ENCODE data around the gene PTCD3.

Gene PTCD3

GRCh38 chr2:86105969-86106945 lies at the start of gene PTCD3:
PTCD3 (plus strand) TSS chr2:86106235; CDS start chr2:86106248, 13 bp downstream.
- peak; percentile 96 for DNase-seq (ENCODE audit: low spot score)

GRCh38 chr2:86056590-86057331 lies 49.3 kb upstream of the PTCD3 start:
- DNase-seq (ENCODE audit: low spot score): no peak

GRCh38 chr2:86062043-86062442 lies 44.0 kb upstream of the PTCD3 start:
- DNase-seq (ENCODE audit: low spot score): no peak

GRCh38 chr2:86064006-86064405 lies 42.0 kb upstream of the PTCD3 start:
- no peak for DNase-seq (ENCODE audit: low spot score)

- no peak for DNase-seq (ENCODE audit: low spot score)
These were observed 40.5 kb upstream of the PTCD3 start for GRCh38 chr2:86065512-86065911.

- no peak for DNase-seq (ENCODE audit: low spot score)
These were observed 39.9 kb upstream of the PTCD3 start for GRCh38 chr2:86066007-86066578.

DNA sequence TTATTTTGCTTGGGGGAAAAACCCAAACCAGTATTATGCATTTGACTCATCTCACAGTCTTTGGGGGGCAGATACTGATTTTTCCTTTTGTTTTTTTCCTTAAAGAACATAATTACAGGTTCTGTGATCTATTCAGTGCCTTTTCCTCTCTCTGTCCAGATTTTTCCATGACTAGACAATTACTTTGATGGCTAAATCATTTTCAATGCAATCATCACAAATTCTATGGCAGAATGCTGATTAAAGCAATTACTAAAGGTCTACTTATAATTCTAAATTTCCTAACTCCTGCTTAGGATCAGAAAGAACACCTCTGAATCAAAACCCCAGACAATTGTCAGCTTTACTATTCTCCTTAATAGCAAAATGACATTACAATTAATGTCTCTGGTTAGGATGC lies 39.1 kb upstream of the PTCD3 start:
- no peak for DNase-seq (ENCODE audit: low spot score)

DNA sequence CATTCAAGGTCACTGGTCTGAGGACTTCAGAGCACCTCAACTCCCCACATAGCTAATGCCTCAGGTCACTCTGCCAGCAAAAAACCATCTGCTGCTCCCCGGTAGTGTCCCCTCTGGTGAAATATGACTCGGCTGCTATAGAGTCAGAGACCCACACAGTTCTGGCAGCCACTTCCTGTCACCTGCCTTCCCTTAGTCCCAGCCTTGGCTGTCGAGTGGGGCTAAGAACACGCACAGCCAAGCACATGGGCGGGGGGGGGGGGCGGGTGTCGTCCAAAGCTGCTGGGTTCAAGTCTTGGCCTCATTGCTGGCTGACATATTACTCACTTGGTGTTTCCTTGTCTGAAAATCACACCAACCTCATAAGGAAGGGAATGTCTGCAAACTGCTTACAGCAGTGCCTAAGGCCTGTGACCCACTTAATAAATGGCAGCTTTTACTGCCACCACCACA lies 37.9 kb upstream of the PTCD3 start:
- DNase-seq (ENCODE audit: low spot score): peak; percentile 49

- DNase-seq (ENCODE audit: low spot score): no peak
These were observed 37.4 kb upstream of the PTCD3 start for GRCh38 chr2:86068648-86069047.

DNA sequence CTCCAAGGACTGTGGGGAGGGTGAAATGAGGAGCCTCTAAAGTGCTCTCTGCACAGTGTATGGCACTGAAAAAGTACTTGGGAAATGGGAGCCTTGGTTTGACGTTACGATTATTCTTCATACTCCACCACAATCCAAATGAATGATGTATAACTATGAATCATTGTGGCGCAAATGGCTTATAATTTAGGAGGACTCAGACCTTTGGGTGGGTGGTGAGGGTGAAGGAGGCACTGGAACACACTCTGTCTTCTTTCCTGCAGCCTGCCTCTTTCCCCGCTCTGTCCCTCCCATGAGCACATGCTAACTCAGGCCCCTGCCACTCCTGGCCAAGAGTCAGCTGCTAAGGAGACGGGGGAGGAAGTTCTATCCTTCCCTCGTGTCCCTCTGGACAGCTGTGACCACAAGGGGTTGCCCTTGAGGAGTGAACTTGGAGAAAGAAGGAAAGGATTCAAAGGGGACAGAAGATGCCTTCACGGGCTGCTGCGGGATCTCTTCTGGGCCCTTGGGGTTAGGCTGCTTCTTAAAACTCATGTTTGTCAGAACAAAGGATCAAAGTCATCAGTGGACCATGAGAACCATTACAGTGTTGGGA lies 36.8 kb upstream of the PTCD3 start:
- DNase-seq (ENCODE audit: low spot score): no peak

DNA sequence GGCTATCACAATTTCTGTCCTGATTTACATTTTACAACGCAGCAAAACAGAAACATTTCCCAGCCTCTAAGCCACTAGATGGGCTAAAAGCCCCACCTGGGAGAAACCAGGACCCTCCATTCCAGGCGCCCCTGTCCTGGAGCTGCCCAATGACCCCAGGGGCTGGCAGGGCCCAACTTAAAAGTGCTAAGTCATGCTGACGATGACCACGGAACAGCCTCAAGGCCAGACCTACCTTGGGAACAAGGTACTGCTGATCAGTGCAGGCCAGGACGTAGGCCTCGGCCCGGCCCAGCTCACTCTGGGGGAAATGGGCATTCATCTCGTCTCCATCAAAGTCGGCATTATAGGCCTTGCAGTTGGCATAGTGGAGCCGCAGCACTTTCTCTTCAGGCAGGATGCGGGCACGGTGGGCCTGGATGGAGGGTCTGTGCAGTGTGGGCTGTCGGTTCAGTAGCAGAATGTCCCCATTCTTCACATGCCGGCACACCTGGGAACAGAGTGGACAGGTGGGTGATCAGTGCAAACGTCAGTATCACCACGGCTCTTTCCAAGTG lies 36.2 kb upstream of the PTCD3 start:
- DNase-seq (ENCODE audit: low spot score): no peak

- DNase-seq (ENCODE audit: low spot score): no peak
These were observed 35.2 kb upstream of the PTCD3 start for GRCh38 chr2:86070868-86071267.

- no peak for DNase-seq (ENCODE audit: low spot score)
These were observed 33.7 kb upstream of the PTCD3 start for GRCh38 chr2:86072271-86072858.

DNA sequence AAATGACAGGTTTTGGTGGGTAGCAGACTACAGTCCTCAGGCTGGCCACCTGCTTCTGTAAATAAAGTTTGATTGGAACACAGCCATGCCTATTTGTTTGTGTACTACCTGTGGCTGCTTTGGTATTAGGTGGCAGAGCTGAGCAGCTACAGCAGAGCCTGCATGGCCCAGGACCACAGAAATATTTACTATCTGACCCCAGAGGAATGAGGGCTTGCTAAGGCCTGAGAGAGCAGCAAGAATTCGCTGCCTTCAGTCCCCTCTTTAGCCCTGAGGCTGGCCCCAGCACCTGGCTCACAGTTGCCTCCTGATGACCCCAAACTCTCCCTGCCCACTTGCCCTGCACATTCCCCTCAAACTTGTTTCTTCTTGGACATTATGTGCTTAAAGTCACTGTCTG lies 32.8 kb upstream of the PTCD3 start:
- DNase-seq (ENCODE audit: low spot score): no peak

GRCh38 chr2:86074256-86074655 lies 31.8 kb upstream of the PTCD3 start:
- no peak for DNase-seq (ENCODE audit: low spot score)

DNA sequence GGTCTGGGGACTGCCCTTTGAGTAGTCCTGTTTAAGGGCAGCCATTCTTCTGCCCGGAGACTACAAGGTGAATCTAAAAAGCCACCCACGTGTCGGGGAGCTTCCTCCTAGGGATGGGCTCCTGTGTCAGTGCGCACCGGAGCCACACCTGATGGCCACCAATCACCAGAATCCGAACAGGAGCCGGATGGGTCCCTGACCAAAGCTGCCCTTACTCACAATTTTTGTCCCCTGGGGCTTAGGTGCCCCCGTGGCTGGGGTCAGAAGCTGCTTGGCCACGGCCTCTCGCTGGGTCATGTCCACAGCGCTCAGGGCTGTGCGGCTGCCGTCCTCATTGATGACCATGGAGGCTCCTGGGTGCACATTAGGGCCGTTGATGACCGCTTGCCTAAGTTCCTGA lies 31.2 kb upstream of the PTCD3 start:
- no peak for DNase-seq (ENCODE audit: low spot score)

DNA sequence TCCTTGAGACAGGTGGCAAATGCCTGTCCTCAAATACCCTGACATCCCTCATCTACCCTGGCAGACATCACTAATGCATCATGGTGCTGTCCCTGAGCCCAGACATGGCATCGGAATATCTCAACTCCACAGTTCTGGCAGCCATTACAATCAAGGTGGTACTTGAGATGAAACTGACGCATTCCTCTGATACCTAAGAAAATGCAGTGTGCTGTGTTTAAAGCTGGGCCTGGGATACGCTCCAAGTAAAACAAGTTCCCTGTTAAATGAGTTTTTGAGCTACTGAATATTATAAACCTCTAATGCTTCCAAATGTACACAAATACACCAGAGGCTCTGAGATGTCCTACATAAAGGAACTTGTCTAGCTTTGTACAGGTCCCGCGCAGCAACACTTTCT lies 30.1 kb upstream of the PTCD3 start:
- DNase-seq (ENCODE audit: low spot score): no peak

DNA sequence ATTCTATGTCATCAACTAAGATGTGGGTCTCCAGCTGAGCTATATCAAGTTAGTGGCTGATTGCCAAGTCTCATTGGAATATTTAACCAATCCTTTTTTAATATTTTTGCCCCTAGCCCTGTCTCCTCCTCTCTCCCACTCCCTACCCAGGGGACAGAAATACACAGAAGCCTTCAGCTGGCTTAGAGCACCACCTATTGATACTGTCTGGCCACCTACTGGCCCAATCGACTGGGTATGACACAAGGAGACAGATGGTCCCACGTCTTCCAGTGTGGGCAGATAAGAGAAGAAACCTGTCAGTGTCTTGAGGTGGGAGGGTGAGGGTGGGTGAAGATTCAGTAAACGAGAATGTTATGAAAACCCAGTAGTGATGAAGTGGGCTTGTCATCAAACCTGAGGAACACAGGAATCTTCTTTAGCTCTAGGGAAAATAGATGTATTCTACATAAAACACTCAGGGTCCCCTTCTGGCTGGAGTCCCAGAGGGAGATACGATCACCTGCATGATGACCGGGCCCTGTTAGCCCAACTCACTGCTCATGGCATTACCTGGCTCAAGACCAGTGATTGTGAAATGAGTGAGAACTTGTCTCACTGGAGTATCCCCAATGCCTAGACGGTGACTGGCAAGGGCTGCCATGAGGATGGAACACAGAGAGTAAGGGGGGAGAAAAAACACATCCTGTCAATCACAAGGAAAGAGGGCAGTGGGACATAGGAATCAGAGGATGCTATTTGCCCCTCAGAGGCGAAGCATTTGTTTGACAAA lies 27.1 kb upstream of the PTCD3 start:
- DNase-seq (ENCODE audit: low spot score): no peak

DNA sequence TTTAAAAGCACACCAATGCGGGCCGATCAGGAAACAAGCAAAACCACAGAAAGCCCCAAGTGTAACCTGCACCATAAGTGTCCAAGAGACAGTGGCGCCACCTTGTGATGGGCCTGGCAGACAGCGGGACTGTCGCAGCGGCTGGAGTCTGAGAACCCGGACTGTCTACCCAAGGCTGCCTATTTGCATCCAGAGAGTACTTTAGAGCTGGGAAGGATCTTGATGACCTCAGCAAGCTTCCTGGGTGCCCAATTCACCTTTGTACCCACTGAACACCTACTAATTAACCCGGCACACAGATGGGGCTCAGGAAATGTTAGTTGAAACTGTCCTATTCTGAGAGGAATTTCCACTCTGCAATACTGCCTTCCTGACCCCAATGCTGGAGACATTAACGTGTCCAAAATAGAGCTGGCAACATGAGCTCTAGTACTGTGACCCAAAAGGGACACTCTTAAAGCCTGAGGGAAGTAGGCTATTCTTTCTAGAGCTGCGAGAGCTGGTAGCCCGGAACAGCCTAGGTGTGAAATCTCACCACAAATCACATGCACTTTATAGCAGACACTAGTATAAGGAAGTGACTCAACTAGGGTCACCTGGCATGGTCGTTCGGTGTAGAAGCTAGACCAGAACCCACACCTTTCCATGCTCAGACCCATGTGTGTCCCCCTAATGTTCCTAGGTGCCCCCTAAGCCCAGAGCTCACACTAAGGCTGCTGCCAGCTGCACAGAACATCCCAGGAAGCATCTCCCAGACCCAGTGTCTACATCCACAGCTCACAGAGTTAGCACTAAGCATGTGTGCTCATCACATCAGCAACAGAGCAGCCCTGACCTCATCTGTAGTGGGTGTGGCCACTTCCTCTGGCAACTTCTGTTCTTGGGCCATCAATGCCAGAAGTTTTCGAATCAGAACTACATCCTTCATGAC lies 25.8 kb upstream of the PTCD3 start:
- peak; percentile 78 for DNase-seq (ENCODE audit: low spot score)

GRCh38 chr2:86081724-86082123 lies 24.3 kb upstream of the PTCD3 start:
- no peak for DNase-seq (ENCODE audit: low spot score)

Data from activated CD4-positive, alpha-beta T cell treated with anti-CD3 and anti-CD28 coated beads, Interleukin-2, Interleukin-4, amounts not matched to agents 100 ng/mL and 50 ng/mL, durations not matched to agents 16 hours and 8 hours (primary cell).